OCI-M2 (cell line): ENCODE data around the gene TRIP4.
"Not testable (repeated sequence)": the region's sequence is repeated elsewhere in the genome, so short reads cannot be mapped to it uniquely, and the experiment has no call there.

ENCODE experiments used
- DNase-seq: peaks from one replicate; lab custom pipeline; 2025; ENCODE audit not compliant: unreplicated experiment; lab: John Stamatoyannopoulos, UW

TRIP4 gene

GRCh38 chr15:64478863-64479262 lies 91.2 kb downstream of the TRIP4 start:
- no peak for DNase-seq

GRCh38 chr15:64480891-64481290 lies 93.3 kb downstream of the TRIP4 start:
- DNase-seq: no peak

- no peak for DNase-seq
Measured at GRCh38 chr15:64483749-64484148, 96.1 kb downstream of the TRIP4 start.

GRCh38 chr15:64485796-64486195 lies 98.2 kb downstream of the TRIP4 start:
- DNase-seq: no peak

- DNase-seq: no peak
Measured at GRCh38 chr15:64490598-64491259, 103.1 kb downstream of the TRIP4 start.

- DNase-seq: no peak
Measured at GRCh38 chr15:64493641-64494040, 106.0 kb downstream of the TRIP4 start.

- DNase-seq: not testable (repeated sequence)
Measured at GRCh38 chr15:64495968-64496367, 108.3 kb downstream of the TRIP4 start.

- DNase-seq: no peak
Measured at GRCh38 chr15:64500695-64501395, 113.2 kb downstream of the TRIP4 start.

GRCh38 chr15:64501396-64501715 lies 113.7 kb downstream of the TRIP4 start:
- DNase-seq: no peak

GRCh38 chr15:64502151-64502550 lies 114.5 kb downstream of the TRIP4 start:
- no peak for DNase-seq

GRCh38 chr15:64502551-64502950 lies 114.9 kb downstream of the TRIP4 start:
- DNase-seq: no peak

- no peak for DNase-seq
Measured at GRCh38 chr15:64503197-64503596, 115.6 kb downstream of the TRIP4 start.

- no peak for DNase-seq
Measured at GRCh38 chr15:64503640-64504039, 116.0 kb downstream of the TRIP4 start.
